Esophagus muscularis mucosa (tissue), 4 donors: ENCODE results near the gene WRAP53. TPM values are rescaled to one million over a fixed set of nuclear protein-coding genes. Genes with fewer than 3 reads are reported as not detected.

Experiments used
- DNase-seq: peaks from one replicate; pipeline ENCODE4 v3.0.0-alpha.2; 2017; ENCODE audit errors: extremely low spot score
- H3K27ac ChIP-seq, 4 donors: fragments of 200-600 bp; sonication (generic); replicated peaks in 1 of 4; 1 replicate in 3 of 4; 2 replicates in 1 of 4; pipeline ENCODE4 v1.5.1; 2016 to 2019; ENCODE audit warnings: mild to moderate bottlenecking in 1 of 4
- H3K27me3 ChIP-seq, 4 donors: fragments of 200-600 bp; sonication (generic); one replicate each; pipeline versions ENCODE4 v1.5.1 to v1.6.0; 2016 to 2019
- H3K36me3 ChIP-seq, 4 donors: fragments of 200-600 bp; sonication (generic); one replicate each; pipeline ENCODE4 v1.5.1; 2016 to 2019
- H3K4me1 ChIP-seq, 4 donors: fragments of 200-600 bp; sonication (generic); one replicate each; pipeline ENCODE4 v1.5.1; 2016 to 2019
- H3K4me3 ChIP-seq, 4 donors: fragments of 200-600 bp; sonication (generic); 1 replicate in 2 of 4; 2 replicates in 2 of 4; pipeline ENCODE4 v1.5.1; 2016 to 2019; ENCODE audit warnings: mild to moderate bottlenecking in 4 of 4, moderate library complexity in 1 of 4
- H3K9me3 ChIP-seq, 4 donors: fragments of 200-600 bp; sonication (generic); 1 replicate in 3 of 4; 2 replicates in 1 of 4; pipeline ENCODE4 v1.5.1; 2016 to 2019
- CTCF ChIP-seq, 3 experiments: fragments of 200-600 bp in 2 of 3; fragments of 450-650 bp in 1 of 3; sonication (generic) in 2 of 3; IDR thresholded peaks; one replicate each; pipeline ENCODE4 v1.5.1; 2017 to 2019; ENCODE audit warnings: antibody characterized with exemption in 3 of 3, mild to moderate bottlenecking in 2 of 3, moderate library complexity in 1 of 3
- EP300 ChIP-seq: sonication (generic); formaldehyde crosslinking; IDR thresholded peaks from one replicate; pipeline ENCODE4 v1.6.1; 2017; ENCODE audit warnings: antibody characterized with exemption
- POLR2A ChIP-seq: fragments of 450-650 bp; IDR thresholded peaks from one replicate; pipeline ENCODE4 v1.6.1; 2017; ENCODE audit warnings: antibody characterized with exemption, moderate library complexity, mild to moderate bottlenecking, low read depth
- POLR2AphosphoS5 ChIP-seq, 2 donors: sonication (generic); formaldehyde crosslinking; IDR thresholded peaks; one replicate each; pipeline ENCODE4 v1.6.1; 2017; ENCODE audit warnings: antibody characterized with exemption in 2 of 2
- WGBS: methylation state at CpG from one replicate; pipeline ENCODE4 v1.1.5; 2018; 5-methylcytosine and 5-hydroxymethylcytosine counted together
- intact Hi-C: fragments of 100-400 bp; cut with DNase I; formaldehyde crosslinking; loops from one replicate; pipeline ENCODE4 v1.15.1; 2023
- total RNA-seq, 4 donors: library from RNA; depleted of rRNA; stranded (reverse); fragments of >200 nt; gene quantifications; one replicate each; pipeline versions ENCODE4 v1.1.0 to v1.2.1, GENCODE V29; 2016

WRAP53 gene
- total RNA-seq, 4 donors from 2014 or later: 3.3 to 6.4 (median 3.8) TPM

GRCh38 chr17:7711051-7711755 lies 22.9 kb downstream of the WRAP53 start:
- Histone ChIP-seq H3K27me3 (peaks cover 0 to 100% (median 31%) of the 10 kb centered on the region in 4 donors), H3K27ac (no peak overlapping the region), H3K4me1 (peaks cover under 1 to 4% (median 1%) of the 10 kb centered on the region in 4 donors), H3K36me3 (no peaks in the 10 kb centered on the region), H3K9me3 (no peaks in the 10 kb centered on the region), H3K4me3 (no peak overlapping the region)
- WGBS: 83% methylated on average over 7 of the region's 7 CpGs
- intact Hi-C loops: no loop called here
- TF ChIP-seq CTCF (IDR thresholded peaks at IDR 0.05) (no peak), POLR2A (no peak), POLR2AphosphoS5 (IDR thresholded peaks at IDR 0.05) (no peak)
- DNase-seq: no peak

DNA sequence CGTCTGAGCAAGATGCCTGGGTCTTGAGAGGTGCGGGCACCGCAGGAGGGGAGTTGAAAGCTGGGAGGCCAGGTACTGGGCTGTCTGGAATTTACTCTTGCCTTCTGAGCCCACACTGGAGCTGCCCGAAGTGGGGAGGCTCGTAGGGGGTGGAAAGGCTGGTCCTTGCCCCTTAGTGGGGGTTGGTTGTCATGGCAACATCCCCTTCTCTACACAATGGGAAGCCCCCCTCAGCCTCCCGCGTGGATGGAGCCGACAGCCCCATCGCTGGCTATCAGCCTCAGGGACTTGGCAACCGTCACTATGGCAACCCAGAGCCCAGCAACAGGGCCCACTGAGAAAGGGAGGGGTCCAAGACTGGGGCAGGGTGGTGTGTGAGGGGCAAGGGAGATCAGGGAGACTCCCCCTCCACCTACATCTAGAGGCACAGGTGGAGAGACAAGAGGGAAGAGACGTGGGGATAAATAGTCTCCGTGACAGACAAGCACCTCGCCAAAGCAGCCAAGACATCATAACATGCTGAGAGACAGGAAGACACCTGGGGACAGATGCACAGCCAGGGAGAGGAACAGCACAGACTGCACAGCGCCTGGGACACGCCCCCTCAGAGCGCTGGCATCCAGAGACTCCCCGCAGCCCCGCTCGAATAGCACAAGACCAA lies 24.0 kb downstream of the WRAP53 start:
- H3K4me3 ChIP-seq: no peak overlapping the region
- H3K9me3 ChIP-seq: no peaks in the 10 kb centered on the region
- no peaks in the 10 kb centered on the region for H3K36me3 ChIP-seq
- intact Hi-C loops: no loop called here
- peaks cover 0 to 94% (median 27%) of the 10 kb centered on the region in 4 donors for H3K27me3 ChIP-seq
- no peak for DNase-seq
- H3K27ac ChIP-seq: no peak overlapping the region
- H3K4me1 ChIP-seq: peaks cover 11 to 14% (median 12%) of the 10 kb centered on the region in 4 donors
- no peak for TF ChIP-seq POLR2A
- TF ChIP-seq CTCF (IDR thresholded peaks at IDR 0.05): no peak
- no peak for TF ChIP-seq EP300
- TF ChIP-seq POLR2AphosphoS5 (IDR thresholded peaks at IDR 0.05): no peak
- 18% methylated on average over 6 of the region's 19 CpGs for WGBS

- Histone ChIP-seq H3K36me3 (no peaks in the 10 kb centered on the region), H3K27ac (no peak overlapping the region), H3K4me3 (no peak overlapping the region), H3K27me3 (peaks cover 0 to 78% (median 26%) of the 10 kb centered on the region in 4 donors), H3K4me1 (peaks cover 18 to 25% (median 21%) of the 10 kb centered on the region in 4 donors), H3K9me3 (no peaks in the 10 kb centered on the region)
- no peak for DNase-seq
- intact Hi-C loops: no loop called here
- WGBS: 34% methylated on average over 9 of the region's 9 CpGs
- TF ChIP-seq CTCF (IDR thresholded peaks at IDR 0.05) (no peak), POLR2AphosphoS5 (IDR thresholded peaks at IDR 0.05) (no peak), POLR2A (no peak), EP300 (no peak)
These were observed 25.5 kb downstream of the WRAP53 start for GRCh38 chr17:7713782-7714181.

DNA sequence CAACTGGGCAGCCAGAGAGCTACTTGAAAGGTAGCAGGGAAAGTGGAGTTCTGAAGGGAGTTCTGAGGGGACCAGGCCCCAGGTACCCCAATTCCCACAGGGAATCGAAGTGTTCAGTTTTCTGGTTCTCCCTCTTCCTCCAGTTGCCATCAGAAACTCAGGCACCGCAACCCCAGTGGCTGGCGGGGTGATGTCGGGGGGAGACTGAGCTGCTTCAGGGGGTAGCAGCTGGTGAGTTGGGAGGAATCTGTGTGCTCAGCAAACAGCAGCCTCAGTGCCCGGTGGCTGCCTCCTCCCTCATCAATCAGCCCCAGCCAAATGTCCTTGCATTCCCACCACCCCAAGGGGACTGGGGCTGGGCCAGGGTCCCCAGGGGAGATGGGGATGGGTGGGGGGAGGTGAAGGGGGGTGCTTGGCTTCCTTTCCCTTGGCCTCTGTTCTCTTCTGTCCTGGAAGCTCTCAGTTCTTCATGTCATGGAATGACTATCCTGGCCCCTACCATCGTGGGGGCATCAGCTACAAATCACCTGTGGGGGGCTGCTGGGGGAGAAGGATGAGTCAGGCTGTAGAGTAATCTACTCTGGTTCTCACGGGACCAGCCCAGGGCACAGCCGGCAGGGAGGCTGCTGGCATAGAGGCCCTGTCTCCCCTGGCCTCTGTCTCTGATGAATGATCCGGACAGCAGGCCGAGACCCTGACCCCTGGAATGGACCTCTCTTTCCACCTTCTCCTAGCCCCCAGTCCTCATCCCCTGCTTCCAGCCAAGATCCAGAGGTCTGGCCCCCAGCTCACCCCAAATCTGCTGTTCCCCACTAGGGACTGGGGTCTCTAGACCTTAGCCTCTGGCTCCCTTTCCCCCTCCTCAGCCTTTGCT lies 26.7 kb downstream of the WRAP53 start:
- Histone ChIP-seq H3K4me1 (peaks cover 18 to 25% (median 21%) of the 10 kb centered on the region in 4 donors), H3K36me3 (no peaks in the 10 kb centered on the region), H3K4me3 (no peak overlapping the region), H3K27me3 (peaks cover 0 to 66% (median 26%) of the 10 kb centered on the region in 4 donors), H3K9me3 (no peaks in the 10 kb centered on the region), H3K27ac (no peak overlapping the region)
- intact Hi-C loops: no loop called here
- 77% methylated on average over 10 of the region's 10 CpGs for WGBS
- TF ChIP-seq POLR2AphosphoS5 (IDR thresholded peaks at IDR 0.05): no peak
- no peak for TF ChIP-seq POLR2A
- TF ChIP-seq CTCF (IDR thresholded peaks at IDR 0.05): no peak
- TF ChIP-seq EP300: no peak
- no peak for DNase-seq
